Stomach (tissue), 4 donors: Measurements from ENCODE around the gene AIF1L.

Source experiments
- POLR2A ChIP-seq, 4 donors: fragments of 450-650 bp; IDR thresholded peaks; one replicate each; pipeline ENCODE4 v1.6.1; 2016; ENCODE audit warnings: antibody characterized with exemption in 4 of 4, control low read depth in 2 of 4, mild to moderate bottlenecking in 1 of 4, moderate library complexity in 1 of 4
- POLR2AphosphoS5 ChIP-seq, 3 donors: sonication (generic); formaldehyde crosslinking; IDR thresholded peaks; one replicate each; pipeline ENCODE4 v1.6.1; 2016; ENCODE audit warnings: antibody characterized with exemption in 3 of 3
- TF ChIP-seq, protein P1 (sequence below), 7 experiments: fragments of 450-650 bp in 4 of 7; fragments of 200-600 bp in 3 of 7; sonication (generic) in 3 of 7; IDR thresholded peaks; one replicate each; pipeline ENCODE4 v1.5.1; 2016 to 2019; ENCODE audit warnings: antibody characterized with exemption in 7 of 7, control low read depth in 2 of 7, mild to moderate bottlenecking in 1 of 7

DNA sequence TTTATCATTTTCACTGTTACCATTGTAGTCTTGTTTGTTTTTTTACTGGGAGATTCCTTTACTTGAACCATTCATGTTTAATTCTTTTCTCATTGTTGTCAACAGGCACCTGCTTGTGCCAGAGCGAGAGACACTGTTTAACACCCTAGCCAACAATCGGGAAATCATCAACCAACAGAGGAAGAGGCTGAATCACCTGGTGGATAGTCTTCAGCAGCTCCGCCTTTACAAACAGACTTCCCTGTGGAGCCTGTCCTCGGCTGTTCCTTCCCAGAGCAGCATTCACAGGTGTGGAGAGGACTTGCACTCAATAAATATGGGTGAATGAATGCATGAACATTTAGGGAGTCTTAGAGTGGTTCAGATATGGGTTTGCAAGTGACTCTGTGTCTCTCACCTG lies 66.6 kb downstream of the AIF1L start:
- TF ChIP-seq, protein P1, sequence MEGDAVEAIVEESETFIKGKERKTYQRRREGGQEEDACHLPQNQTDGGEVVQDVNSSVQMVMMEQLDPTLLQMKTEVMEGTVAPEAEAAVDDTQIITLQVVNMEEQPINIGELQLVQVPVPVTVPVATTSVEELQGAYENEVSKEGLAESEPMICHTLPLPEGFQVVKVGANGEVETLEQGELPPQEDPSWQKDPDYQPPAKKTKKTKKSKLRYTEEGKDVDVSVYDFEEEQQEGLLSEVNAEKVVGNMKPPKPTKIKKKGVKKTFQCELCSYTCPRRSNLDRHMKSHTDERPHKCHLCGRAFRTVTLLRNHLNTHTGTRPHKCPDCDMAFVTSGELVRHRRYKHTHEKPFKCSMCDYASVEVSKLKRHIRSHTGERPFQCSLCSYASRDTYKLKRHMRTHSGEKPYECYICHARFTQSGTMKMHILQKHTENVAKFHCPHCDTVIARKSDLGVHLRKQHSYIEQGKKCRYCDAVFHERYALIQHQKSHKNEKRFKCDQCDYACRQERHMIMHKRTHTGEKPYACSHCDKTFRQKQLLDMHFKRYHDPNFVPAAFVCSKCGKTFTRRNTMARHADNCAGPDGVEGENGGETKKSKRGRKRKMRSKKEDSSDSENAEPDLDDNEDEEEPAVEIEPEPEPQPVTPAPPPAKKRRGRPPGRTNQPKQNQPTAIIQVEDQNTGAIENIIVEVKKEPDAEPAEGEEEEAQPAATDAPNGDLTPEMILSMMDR (IDR thresholded peaks at IDR 0.05), result no peak
- TF ChIP-seq POLR2A (IDR thresholded peaks at IDR 0.05) (no peak), POLR2AphosphoS5 (IDR thresholded peaks at IDR 0.05) (no peak)
